ENCODE results near the gene CNIH3. TPM values are rescaled to one million over a fixed set of nuclear protein-coding genes. Genes with fewer than 3 reads are reported as not detected.

Gene CNIH3
- total and polyA plus RNA-seq, 2 donors (not counting 3 experiments of a cell fraction or from before 2014, with no cell fraction given): 1.3 to 2.5 TPM

- H2AFZ ChIP-seq (ENCODE audit: low read depth, low read length): no peak overlapping the region
- H3K4me3 ChIP-seq (replicated peaks in 1 of 3; ENCODE audit: insufficient read depth in 1 of 3, low read depth in 1 of 3, low read length in 3 of 3): no peak overlapping the region
- BruUV-seq (replicated peaks): no TSS peak
- H3K9ac ChIP-seq (replicated peaks; ENCODE audit: extremely low read depth, insufficient read depth, low read length): no peak overlapping the region
- no peaks in the 10 kb centered on the region for H3K36me3 ChIP-seq (ENCODE audit: control insufficient read depth in 2 of 2, extremely low read depth in 1 of 2, insufficient read depth in 2 of 2, low read length in 2 of 2)
- dilution Hi-C loops (cut with MboI; ENCODE audit: extremely low pct_ligation_motif_present, low sequenced_read_pairs) (no loop called here), intact Hi-C loops (cut with micrococcal nuclease) (no loop called here)
- H4K20me1 ChIP-seq (replicated peaks; ENCODE audit: control insufficient read depth, extremely low read depth, insufficient read depth, low read length): no peaks in the 10 kb centered on the region
- no peak overlapping the region for H3K4me2 ChIP-seq (ENCODE audit: insufficient read depth, low read length)
- FAIRE-seq (no peak), DNase-seq (ENCODE audit: low read depth, low spot score) (no peak)
- H3K4me1 ChIP-seq (ENCODE audit: control insufficient read depth, extremely low read depth, insufficient read depth, low read length): no peaks in the 10 kb centered on the region
- ChIA-PET CTCF (no interaction called here), POLR2A (no interaction called here)
- TF ChIP-seq JUN (IDR thresholded peaks at IDR 0.05; ENCODE audit: borderline replicate concordance, insufficient read depth, insufficient read length, low read depth) (no peak), CTCF (IDR thresholded peaks at IDR 0.05; ENCODE audit: extremely low read depth in 1 of 2, insufficient read depth in 1 of 2, low read depth in 1 of 2, low read length in 2 of 2) (no peak), POLR2AphosphoS5 (IDR thresholded peaks at IDR 0.05; ENCODE audit: insufficient read depth, low read depth, low read length) (no peak), POLR2A (IDR thresholded peaks at IDR 0.05; ENCODE audit: low read depth, low read length) (no peak), FOS (IDR thresholded peaks at IDR 0.05; ENCODE audit: borderline replicate concordance, insufficient read depth, low read length) (no peak), EZH2 (IDR thresholded peaks at IDR 0.05; ENCODE audit: borderline replicate concordance, low read depth, low read length, severe bottlenecking) (no peak), MYC (IDR thresholded peaks at IDR 0.05; ENCODE audit: low read depth, low read length) (no peak), GATA2 (IDR thresholded peaks at IDR 0.05; ENCODE audit: insufficient read depth, insufficient read length, low read depth, low read length) (no peak)
- TF ChIP-seq, protein P1, sequence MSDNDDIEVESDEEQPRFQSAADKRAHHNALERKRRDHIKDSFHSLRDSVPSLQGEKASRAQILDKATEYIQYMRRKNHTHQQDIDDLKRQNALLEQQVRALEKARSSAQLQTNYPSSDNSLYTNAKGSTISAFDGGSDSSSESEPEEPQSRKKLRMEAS (IDR thresholded peaks at IDR 0.05; ENCODE audit: insufficient read depth, insufficient read length): no peak
- H3K9me3 ChIP-seq (replicated peaks; ENCODE audit: control insufficient read depth, insufficient read depth, low read length): no peaks in the 10 kb centered on the region
- H3K9me1 ChIP-seq (replicated peaks; ENCODE audit: control insufficient read depth, extremely low read depth, insufficient read depth, low read length): no peaks in the 10 kb centered on the region
- H3K27me3 ChIP-seq (ENCODE audit: control insufficient read depth in 2 of 2, insufficient read depth in 2 of 2, low read length in 2 of 2): no peaks in the 10 kb centered on the region
- H3K79me2 ChIP-seq (ENCODE audit: control insufficient read depth, insufficient read depth, low read length): no peaks in the 10 kb centered on the region
- H3K27ac ChIP-seq (ENCODE audit: insufficient read depth, low read depth, low read length): no peak overlapping the region
Measured at GRCh38 chr1:224714553-224714952, 98.4 kb downstream of the CNIH3 start.

Data from endothelial cell of umbilical vein (primary cell).